ENCODE measurements around the gene CCNQ. TPM values are rescaled to one million over a fixed set of nuclear protein-coding genes. Genes with fewer than 3 reads are reported as not detected.

The CCNQ gene
- total RNA-seq, 3 donors from 2014 or later, result 23.9 to 42.6 (median 39.7) TPM

DNA sequence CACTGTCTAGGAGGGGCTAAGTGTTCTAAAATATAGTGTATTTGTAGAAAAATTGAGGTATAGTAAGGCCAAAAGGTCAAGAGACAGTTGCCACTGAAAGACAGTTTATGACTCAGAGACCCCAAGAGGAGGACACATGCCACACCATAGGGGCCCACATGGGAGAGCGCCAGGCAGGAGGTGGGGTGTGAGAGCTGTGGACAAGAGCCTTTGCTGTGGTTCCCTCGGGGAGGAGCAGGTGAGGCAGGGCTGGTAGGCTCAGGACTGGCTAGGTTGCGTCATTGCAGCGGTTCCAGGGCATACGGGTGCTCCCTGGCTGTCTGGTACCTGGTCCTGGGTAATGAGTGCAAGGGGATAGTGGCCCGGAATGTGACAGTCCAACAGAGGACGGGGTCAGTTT, 37.6 kb downstream of the CCNQ start:
- Histone ChIP-seq H3K27me3 (peaks cover 0 to 61% of the 10 kb centered on the region in 2 donors), H3K9me3 (no peaks in the 10 kb centered on the region)

DNA sequence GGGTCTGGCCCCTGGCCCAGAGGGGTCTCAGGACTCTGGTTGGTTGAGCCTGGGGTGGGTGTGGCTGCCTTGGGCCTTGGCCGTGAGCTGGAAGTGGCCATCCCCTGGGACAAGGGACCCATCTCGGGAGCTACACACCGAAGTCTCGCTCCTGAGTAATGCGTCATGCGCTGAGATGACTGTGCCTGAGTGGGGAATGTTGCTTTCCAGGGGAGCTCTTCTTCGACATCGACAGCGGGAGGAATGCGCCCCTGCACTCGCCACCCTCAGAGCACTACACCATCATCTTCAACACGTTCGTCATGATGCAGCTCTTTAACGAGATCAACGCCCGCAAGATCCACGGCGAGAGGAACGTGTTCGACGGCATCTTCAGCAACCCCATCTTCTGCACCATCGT, 38.5 kb downstream of the CCNQ start:
- no peaks in the 10 kb centered on the region for H3K36me3 ChIP-seq
- no peaks in the 10 kb centered on the region for H3K4me1 ChIP-seq
- H3K27me3 ChIP-seq, result peaks cover 0 to 61% of the 10 kb centered on the region in 2 donors
- no peak for TF ChIP-seq POLR2A (IDR thresholded peaks at IDR 0.05)
- TF ChIP-seq, protein P1, sequence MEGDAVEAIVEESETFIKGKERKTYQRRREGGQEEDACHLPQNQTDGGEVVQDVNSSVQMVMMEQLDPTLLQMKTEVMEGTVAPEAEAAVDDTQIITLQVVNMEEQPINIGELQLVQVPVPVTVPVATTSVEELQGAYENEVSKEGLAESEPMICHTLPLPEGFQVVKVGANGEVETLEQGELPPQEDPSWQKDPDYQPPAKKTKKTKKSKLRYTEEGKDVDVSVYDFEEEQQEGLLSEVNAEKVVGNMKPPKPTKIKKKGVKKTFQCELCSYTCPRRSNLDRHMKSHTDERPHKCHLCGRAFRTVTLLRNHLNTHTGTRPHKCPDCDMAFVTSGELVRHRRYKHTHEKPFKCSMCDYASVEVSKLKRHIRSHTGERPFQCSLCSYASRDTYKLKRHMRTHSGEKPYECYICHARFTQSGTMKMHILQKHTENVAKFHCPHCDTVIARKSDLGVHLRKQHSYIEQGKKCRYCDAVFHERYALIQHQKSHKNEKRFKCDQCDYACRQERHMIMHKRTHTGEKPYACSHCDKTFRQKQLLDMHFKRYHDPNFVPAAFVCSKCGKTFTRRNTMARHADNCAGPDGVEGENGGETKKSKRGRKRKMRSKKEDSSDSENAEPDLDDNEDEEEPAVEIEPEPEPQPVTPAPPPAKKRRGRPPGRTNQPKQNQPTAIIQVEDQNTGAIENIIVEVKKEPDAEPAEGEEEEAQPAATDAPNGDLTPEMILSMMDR (IDR thresholded peaks at IDR 0.05), result no peak
- no peak for TF ChIP-seq POLR2AphosphoS5 (IDR thresholded peaks at IDR 0.05)
- peak overlapping the region in 1 of 2 donors; percentile 43 for H3K27ac ChIP-seq
- intact Hi-C loops (cut with DNase I; ENCODE audit: low total_unique reads), result no loop called here
- no peaks in the 10 kb centered on the region for H3K9me3 ChIP-seq
- H3K4me3 ChIP-seq, result no peak overlapping the region
- DNase-seq (ENCODE audit: low spot score in 2 of 2), result no peak

More for the DNA sequence above, 37.6 kb downstream of the CCNQ start:
- H3K4me1 ChIP-seq, result no peaks in the 10 kb centered on the region
- H3K27ac ChIP-seq, result no peak overlapping the region
- H3K4me3 ChIP-seq, result no peak overlapping the region
- intact Hi-C loops (cut with DNase I; ENCODE audit: low total_unique reads), result loop anchor here (1.0 kb wide), 1 partner anchor 30 kb away; no protein-coding TSS in a partner anchor
- no peaks in the 10 kb centered on the region for H3K36me3 ChIP-seq
- TF ChIP-seq, protein P1 (IDR thresholded peaks at IDR 0.05), result no peak
- TF ChIP-seq POLR2AphosphoS5 (IDR thresholded peaks at IDR 0.05) (no peak), POLR2A (IDR thresholded peaks at IDR 0.05) (no peak)
- DNase-seq (ENCODE audit: low spot score in 2 of 2), result no peak

DNA sequence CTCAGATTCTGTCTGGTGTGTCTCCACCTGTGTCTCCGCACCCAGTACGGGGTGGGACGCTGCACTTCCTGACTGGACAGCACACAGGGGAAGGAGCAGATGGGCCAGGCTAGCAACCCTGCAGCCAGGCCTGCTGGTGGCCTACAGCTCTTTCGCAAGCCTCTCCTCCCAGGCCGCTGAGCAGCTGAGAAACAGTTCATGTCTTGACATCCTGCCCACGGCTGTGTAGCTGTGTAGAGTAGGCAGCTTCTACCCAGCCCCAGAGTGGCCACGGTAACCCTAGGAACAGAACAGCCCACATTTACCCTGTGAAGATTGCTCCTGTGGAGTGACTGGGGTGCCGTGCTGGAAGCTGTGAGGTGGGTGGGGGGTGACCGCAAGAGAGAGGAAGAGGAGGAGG, 38.9 kb downstream of the CCNQ start:
- no peaks in the 10 kb centered on the region for H3K4me1 ChIP-seq
- H3K27me3 ChIP-seq, result peaks cover 0 to 65% of the 10 kb centered on the region in 2 donors
- no peak for DNase-seq (ENCODE audit: low spot score in 2 of 2)
- TF ChIP-seq POLR2AphosphoS5 (IDR thresholded peaks at IDR 0.05) (no peak), POLR2A (IDR thresholded peaks at IDR 0.05) (no peak)
- TF ChIP-seq, protein P1 (IDR thresholded peaks at IDR 0.05), result no peak
- no peaks in the 10 kb centered on the region for H3K36me3 ChIP-seq
- H3K9me3 ChIP-seq, result no peaks in the 10 kb centered on the region
- intact Hi-C loops (cut with DNase I; ENCODE audit: low total_unique reads), result no loop called here
- no peak overlapping the region for H3K4me3 ChIP-seq
- peak overlapping the region in 1 of 2 donors; percentile 43 for H3K27ac ChIP-seq

DNA sequence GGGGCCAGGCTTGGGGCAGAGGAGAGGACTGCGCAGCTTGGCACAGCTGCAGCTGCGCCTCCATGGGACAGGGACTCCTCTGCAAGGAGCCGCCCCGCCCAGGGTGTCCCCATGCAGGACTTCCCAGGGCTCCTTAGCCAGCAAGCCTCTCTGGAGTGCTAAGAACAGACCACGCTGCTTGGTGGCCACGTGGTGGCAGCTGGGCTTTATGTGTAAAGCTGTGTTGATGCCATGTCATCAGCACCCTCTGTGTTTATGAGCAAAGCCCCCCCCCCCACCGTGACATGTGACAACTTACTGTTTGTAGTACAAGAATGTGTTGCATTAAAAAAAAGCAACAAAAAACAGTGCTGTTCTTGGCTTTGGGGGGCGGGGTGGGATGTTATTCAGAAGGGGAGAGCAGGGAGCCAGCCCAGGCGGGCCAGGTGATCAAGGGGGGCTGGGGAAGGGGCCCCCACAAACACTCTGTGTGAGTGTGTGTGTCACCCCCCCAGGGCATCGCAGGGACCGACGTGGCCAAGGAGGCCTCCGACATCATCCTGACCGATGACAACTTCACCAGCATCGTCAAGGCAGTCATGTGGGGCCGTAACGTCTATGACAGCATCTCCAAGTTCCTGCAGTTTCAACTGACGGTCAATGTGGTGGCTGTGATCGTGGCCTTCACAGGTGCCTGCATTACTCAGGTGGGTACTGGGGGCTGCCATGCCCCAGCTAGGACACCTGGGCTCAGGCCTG, 41.2 kb downstream of the CCNQ start:
- TF ChIP-seq, protein P1 (IDR thresholded peaks at IDR 0.05), result no peak
- TF ChIP-seq POLR2A (IDR thresholded peaks at IDR 0.05) (no peak), POLR2AphosphoS5 (IDR thresholded peaks at IDR 0.05) (no peak)
- Histone ChIP-seq H3K4me1 (no peaks in the 10 kb centered on the region), H3K27ac (peak overlapping the region in 1 of 2 donors; percentile 58), H3K36me3 (no peaks in the 10 kb centered on the region), H3K4me3 (no peak overlapping the region), H3K27me3 (peaks cover 0 to 79% of the 10 kb centered on the region in 2 donors), H3K9me3 (no peaks in the 10 kb centered on the region)
- intact Hi-C loops (cut with DNase I; ENCODE audit: low total_unique reads), result no loop called here
- no peak for DNase-seq (ENCODE audit: low spot score in 2 of 2)

DNA sequence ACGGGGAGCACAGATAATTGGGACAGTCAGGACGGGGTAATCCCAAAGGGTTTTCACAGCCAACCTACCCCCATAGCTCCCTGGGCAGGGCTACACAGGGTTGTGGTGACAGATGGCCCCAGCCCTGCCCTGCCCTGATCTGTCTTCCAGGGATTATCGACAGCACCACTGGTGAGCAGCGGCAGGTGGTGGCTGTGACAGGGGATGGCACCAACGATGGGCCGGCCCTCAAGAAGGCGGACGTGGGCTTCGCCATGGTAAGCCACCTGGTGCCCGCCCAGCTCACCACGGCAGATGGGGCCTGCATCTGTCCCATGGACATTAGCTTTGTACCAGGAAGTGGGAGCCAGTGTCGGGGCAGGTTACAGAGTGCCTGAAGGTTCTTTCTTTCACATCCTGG, 42.2 kb downstream of the CCNQ start:
- intact Hi-C loops (cut with DNase I; ENCODE audit: low total_unique reads), result no loop called here

More for the DNA sequence above, 42.2 kb downstream of the CCNQ start:
- Histone ChIP-seq H3K4me1 (no peaks in the 10 kb centered on the region), H3K27me3 (peaks cover 0 to 78% of the 10 kb centered on the region in 2 donors), H3K27ac (no peak overlapping the region), H3K9me3 (no peaks in the 10 kb centered on the region), H3K4me3 (no peak overlapping the region), H3K36me3 (no peaks in the 10 kb centered on the region)
- no peak for DNase-seq (ENCODE audit: low spot score in 2 of 2)
- TF ChIP-seq, protein P1 (IDR thresholded peaks at IDR 0.05), result no peak
- TF ChIP-seq POLR2AphosphoS5 (IDR thresholded peaks at IDR 0.05) (no peak), POLR2A (IDR thresholded peaks at IDR 0.05) (no peak)
